Measurements from ENCODE around the gene CEMIP. TPM values are rescaled to one million over a fixed set of nuclear protein-coding genes. Genes with fewer than 3 reads are reported as not detected.
A peak's percentile ranks its signal among the peaks of the same experiment; 100 is the strongest.

The CEMIP gene, protein sequence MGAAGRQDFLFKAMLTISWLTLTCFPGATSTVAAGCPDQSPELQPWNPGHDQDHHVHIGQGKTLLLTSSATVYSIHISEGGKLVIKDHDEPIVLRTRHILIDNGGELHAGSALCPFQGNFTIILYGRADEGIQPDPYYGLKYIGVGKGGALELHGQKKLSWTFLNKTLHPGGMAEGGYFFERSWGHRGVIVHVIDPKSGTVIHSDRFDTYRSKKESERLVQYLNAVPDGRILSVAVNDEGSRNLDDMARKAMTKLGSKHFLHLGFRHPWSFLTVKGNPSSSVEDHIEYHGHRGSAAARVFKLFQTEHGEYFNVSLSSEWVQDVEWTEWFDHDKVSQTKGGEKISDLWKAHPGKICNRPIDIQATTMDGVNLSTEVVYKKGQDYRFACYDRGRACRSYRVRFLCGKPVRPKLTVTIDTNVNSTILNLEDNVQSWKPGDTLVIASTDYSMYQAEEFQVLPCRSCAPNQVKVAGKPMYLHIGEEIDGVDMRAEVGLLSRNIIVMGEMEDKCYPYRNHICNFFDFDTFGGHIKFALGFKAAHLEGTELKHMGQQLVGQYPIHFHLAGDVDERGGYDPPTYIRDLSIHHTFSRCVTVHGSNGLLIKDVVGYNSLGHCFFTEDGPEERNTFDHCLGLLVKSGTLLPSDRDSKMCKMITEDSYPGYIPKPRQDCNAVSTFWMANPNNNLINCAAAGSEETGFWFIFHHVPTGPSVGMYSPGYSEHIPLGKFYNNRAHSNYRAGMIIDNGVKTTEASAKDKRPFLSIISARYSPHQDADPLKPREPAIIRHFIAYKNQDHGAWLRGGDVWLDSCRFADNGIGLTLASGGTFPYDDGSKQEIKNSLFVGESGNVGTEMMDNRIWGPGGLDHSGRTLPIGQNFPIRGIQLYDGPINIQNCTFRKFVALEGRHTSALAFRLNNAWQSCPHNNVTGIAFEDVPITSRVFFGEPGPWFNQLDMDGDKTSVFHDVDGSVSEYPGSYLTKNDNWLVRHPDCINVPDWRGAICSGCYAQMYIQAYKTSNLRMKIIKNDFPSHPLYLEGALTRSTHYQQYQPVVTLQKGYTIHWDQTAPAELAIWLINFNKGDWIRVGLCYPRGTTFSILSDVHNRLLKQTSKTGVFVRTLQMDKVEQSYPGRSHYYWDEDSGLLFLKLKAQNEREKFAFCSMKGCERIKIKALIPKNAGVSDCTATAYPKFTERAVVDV (N-terminal part only)
- polyA plus RNA-seq: under 1 TPM in 1 of 3 donors, not detected in 2; 0.08 TPM

- Mint-ChIP-seq H3K4me3 (peak within 1 kb of the TSS in 3 of 5 donors; percentile 2 to 63 (median 33)), H3K27me3 (ENCODE audit: low read depth in 3 of 3) (peaks cover 8 to 17% (median 10%) of the 10 kb centered on the region in 3 donors), H3K9me3 (no peaks in the 10 kb centered on the region), H3K4me1 (peaks cover 0 to 1% of the 10 kb centered on the region in 2 donors), H3K27ac (no peak within 1 kb of the TSS), H3K36me3 (no peaks in the 10 kb centered on the region)
- peak; percentile 9 to 29 (median 10) for DNase-seq
Observed at GRCh38 chr15:80778964-80779657, at the start of gene CEMIP. Gene CEMIP (plus strand): TSS chr15:80779370. CDS start chr15:80873880, 94,510 bp downstream.

DNA sequence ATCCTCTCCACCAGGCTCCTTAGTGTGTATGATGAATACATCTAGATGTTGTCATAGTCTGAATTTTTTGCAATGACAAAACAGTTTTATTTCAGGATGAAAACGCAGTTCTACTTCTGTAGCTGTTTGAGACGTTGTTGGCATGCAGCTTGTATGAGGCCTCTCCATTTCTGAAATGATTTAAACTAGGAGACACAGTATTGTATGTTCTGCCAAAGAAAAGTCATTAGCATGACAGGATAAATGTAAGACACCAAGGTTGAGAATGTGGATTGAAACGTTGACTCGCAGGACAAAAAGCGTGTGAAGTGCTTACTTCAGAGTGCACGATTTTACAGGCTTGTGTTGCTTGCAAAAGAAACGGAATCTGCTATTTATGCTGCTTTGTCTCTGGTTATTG is 48.8 kb upstream of the CEMIP start:
- H3K36me3 Mint-ChIP-seq: peaks cover 0 to 4% (median 3%) of the 10 kb centered on the region in 3 donors
- no peak overlapping the region for H3K4me3 Mint-ChIP-seq
- H3K27me3 Mint-ChIP-seq (ENCODE audit: low read depth in 3 of 3): no peaks in the 10 kb centered on the region
- no peaks in the 10 kb centered on the region for H3K4me1 Mint-ChIP-seq
- no peaks in the 10 kb centered on the region for H3K9me3 Mint-ChIP-seq
- DNase-seq: no peak
- no peak overlapping the region for H3K27ac Mint-ChIP-seq

- H3K4me3 Mint-ChIP-seq: no peak overlapping the region
- no peaks in the 10 kb centered on the region for H3K9me3 Mint-ChIP-seq
- no peak for DNase-seq
- H3K36me3 Mint-ChIP-seq: peaks cover 0 to 6% (median 4%) of the 10 kb centered on the region in 3 donors
- no peaks in the 10 kb centered on the region for H3K4me1 Mint-ChIP-seq
- no peak overlapping the region for H3K27ac Mint-ChIP-seq
- peaks cover 0 to 2% (median 0%) of the 10 kb centered on the region in 3 donors for H3K27me3 Mint-ChIP-seq (ENCODE audit: low read depth in 3 of 3)
Observed at GRCh38 chr15:80730926-80731325, 48.2 kb upstream of the CEMIP start.

GRCh38 chr15:80732167-80732566 is 47.0 kb upstream of the CEMIP start:
- Mint-ChIP-seq H3K4me1 (no peaks in the 10 kb centered on the region), H3K27ac (no peak overlapping the region), H3K36me3 (peaks cover 0 to 4% (median 0%) of the 10 kb centered on the region in 3 donors), H3K27me3 (ENCODE audit: low read depth in 3 of 3) (peaks cover 0 to 3% (median 2%) of the 10 kb centered on the region in 3 donors), H3K4me3 (no peak overlapping the region), H3K9me3 (no peaks in the 10 kb centered on the region)
- DNase-seq: no peak

GRCh38 chr15:80732818-80733217 is 46.4 kb upstream of the CEMIP start:
- Mint-ChIP-seq H3K27ac (no peak overlapping the region), H3K9me3 (no peaks in the 10 kb centered on the region), H3K27me3 (ENCODE audit: low read depth in 3 of 3) (peaks cover 0 to 5% (median 2%) of the 10 kb centered on the region in 3 donors), H3K4me3 (no peak overlapping the region), H3K36me3 (peaks cover 0 to 4% (median 0%) of the 10 kb centered on the region in 3 donors), H3K4me1 (no peaks in the 10 kb centered on the region)
- no peak for DNase-seq

DNA sequence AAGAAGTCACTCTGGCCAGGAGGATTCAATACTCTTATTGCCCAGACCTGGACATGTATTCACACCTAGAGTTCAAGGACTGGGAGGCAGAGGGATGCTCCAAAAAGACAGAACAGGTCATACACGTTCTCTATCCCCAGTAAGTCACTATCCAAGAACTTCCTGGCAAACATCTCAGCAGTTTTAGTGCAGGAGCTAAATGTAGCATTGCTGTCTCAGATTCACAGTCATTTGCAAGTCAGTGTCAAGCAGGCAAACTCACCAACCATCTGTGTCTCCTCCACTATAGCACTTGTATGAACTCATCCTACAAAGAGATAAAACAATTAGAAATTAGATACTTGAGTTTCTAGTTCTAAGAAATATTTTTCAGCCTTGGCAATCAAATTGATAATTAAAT is 45.7 kb upstream of the CEMIP start:
- no peaks in the 10 kb centered on the region for H3K4me1 Mint-ChIP-seq
- H3K36me3 Mint-ChIP-seq: peaks cover 0 to 4% (median 0%) of the 10 kb centered on the region in 3 donors
- H3K27me3 Mint-ChIP-seq (ENCODE audit: low read depth in 3 of 3): peaks cover 0 to 5% (median 2%) of the 10 kb centered on the region in 3 donors
- H3K9me3 Mint-ChIP-seq: no peaks in the 10 kb centered on the region
- no peak for DNase-seq
- H3K4me3 Mint-ChIP-seq: no peak overlapping the region
- no peak overlapping the region for H3K27ac Mint-ChIP-seq

DNA sequence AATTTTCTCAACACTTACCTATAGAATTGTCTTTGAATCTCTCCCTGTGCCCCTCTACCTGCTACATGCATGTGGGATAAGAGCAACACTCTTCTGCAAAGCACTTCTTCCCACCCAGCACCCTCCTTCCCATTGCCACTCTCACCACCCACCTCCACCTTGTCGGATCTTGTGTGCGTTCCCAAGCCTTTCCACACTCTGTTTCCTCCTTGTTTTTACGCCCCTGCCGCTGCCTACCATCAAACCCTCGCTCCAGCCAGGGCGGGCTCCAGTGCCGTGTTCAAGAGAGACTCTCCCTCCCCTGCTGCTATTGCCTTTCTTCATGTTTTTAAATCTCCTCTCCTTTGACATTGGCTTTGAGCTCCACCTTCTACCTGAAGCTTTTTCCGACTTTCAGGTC is 43.8 kb upstream of the CEMIP start:
- H3K27ac Mint-ChIP-seq: peak overlapping the region in 2 of 6 donors; percentile 31 to 53
- H3K4me3 Mint-ChIP-seq: no peak overlapping the region
- no peaks in the 10 kb centered on the region for H3K4me1 Mint-ChIP-seq
- no peak for DNase-seq
- no peaks in the 10 kb centered on the region for H3K9me3 Mint-ChIP-seq
- peaks cover 0 to 5% (median 2%) of the 10 kb centered on the region in 3 donors for H3K27me3 Mint-ChIP-seq (ENCODE audit: low read depth in 3 of 3)
- peaks cover 0 to 4% (median 4%) of the 10 kb centered on the region in 3 donors for H3K36me3 Mint-ChIP-seq

GRCh38 chr15:80736560-80736959 is 42.6 kb upstream of the CEMIP start:
- H3K9me3 Mint-ChIP-seq: no peaks in the 10 kb centered on the region
- no peaks in the 10 kb centered on the region for H3K4me1 Mint-ChIP-seq
- peaks cover 0 to 5% (median 2%) of the 10 kb centered on the region in 3 donors for H3K27me3 Mint-ChIP-seq (ENCODE audit: low read depth in 3 of 3)
- H3K36me3 Mint-ChIP-seq: peaks cover 0 to 4% (median 4%) of the 10 kb centered on the region in 3 donors
- no peak for DNase-seq
- no peak overlapping the region for H3K4me3 Mint-ChIP-seq
- no peak overlapping the region for H3K27ac Mint-ChIP-seq

DNA sequence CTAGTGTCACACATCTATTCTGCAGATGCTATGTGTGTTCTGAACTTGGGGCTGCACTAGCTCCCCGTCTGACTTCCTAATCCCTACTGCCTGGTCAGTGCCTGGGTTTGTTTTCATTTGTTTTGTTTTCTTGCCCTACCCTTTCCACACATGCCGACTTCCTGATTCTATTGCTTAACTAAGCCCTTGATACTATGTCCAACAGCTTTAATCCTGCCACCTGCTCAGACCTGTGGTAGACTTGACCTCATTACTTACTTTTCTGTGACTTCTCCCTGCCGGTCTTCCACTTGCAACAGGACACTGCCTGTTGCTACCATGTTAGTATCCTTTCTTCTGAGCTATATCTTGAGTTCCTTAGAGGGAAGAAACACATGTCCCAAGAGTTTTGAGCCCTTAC is 39.3 kb upstream of the CEMIP start:
- H3K27ac Mint-ChIP-seq: no peak overlapping the region
- no peak for DNase-seq
- peaks cover 0 to 4% (median 4%) of the 10 kb centered on the region in 3 donors for H3K36me3 Mint-ChIP-seq
- no peaks in the 10 kb centered on the region for H3K9me3 Mint-ChIP-seq
- H3K27me3 Mint-ChIP-seq (ENCODE audit: low read depth in 3 of 3): peaks cover 0 to 5% (median 2%) of the 10 kb centered on the region in 3 donors
- H3K4me3 Mint-ChIP-seq: no peak overlapping the region
- no peaks in the 10 kb centered on the region for H3K4me1 Mint-ChIP-seq

DNA sequence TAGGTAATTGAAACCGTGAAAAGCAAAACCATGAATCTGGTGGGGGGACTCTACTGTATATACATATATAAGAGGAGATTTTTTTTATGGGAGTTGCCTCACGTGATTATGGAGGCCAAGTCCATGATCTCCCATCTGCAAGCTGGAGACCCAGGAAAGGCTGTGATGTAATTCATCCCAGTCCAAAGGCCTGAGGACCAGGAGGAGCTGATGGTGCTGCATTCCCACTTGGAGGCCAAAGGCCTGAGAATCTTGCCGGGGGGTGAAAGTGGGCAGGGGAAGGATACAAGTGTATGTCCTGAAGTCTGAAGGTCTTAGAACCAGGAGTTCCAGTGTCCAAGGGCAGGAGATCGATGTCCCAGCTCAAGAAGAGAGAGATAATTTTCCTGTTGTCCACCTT is 37.1 kb upstream of the CEMIP start:
- peak overlapping the region in 1 of 6 donors; percentile 8 for H3K27ac Mint-ChIP-seq
- H3K36me3 Mint-ChIP-seq: peaks cover 0 to 8% (median 4%) of the 10 kb centered on the region in 3 donors
- H3K27me3 Mint-ChIP-seq (ENCODE audit: low read depth in 3 of 3): peaks cover 0 to 3% (median 2%) of the 10 kb centered on the region in 3 donors
- H3K4me3 Mint-ChIP-seq: no peak overlapping the region
- no peak for DNase-seq
- no peaks in the 10 kb centered on the region for H3K4me1 Mint-ChIP-seq
- peaks cover 0 to 4% (median 0%) of the 10 kb centered on the region in 6 donors for H3K9me3 Mint-ChIP-seq

- Mint-ChIP-seq H3K27ac (no peak overlapping the region), H3K4me1 (no peaks in the 10 kb centered on the region), H3K9me3 (peaks cover 0 to 4% (median 0%) of the 10 kb centered on the region in 6 donors)
Observed at GRCh38 chr15:80743189-80743833, 35.9 kb upstream of the CEMIP start.

DNA sequence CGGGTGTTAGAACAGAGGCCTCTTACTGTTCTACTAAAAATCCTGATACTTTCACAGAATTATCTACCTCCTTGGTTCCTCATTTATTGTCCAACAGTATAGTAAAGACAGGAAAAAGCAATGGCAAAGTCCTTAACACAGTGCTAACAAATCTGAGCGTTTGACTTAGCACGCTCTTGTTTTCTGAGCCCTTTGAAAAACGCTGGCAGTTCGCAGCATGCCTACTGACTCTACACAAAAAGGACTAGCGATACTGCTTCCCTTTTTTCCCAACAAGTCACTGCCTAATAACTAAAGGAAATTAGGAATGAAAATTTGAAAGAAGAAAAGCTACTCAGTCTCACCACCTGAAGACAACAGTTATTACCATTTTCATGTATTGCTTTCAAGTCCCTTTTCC is 34.8 kb upstream of the CEMIP start:
- H3K27me3 Mint-ChIP-seq (ENCODE audit: low read depth in 3 of 3): peaks cover 0 to 2% (median 2%) of the 10 kb centered on the region in 3 donors
- peaks cover 3 to 14% (median 4%) of the 10 kb centered on the region in 3 donors for H3K36me3 Mint-ChIP-seq
- no peaks in the 10 kb centered on the region for H3K4me1 Mint-ChIP-seq
- DNase-seq: no peak
- H3K27ac Mint-ChIP-seq: no peak overlapping the region
- H3K9me3 Mint-ChIP-seq: peaks cover 0 to 4% (median 0%) of the 10 kb centered on the region in 6 donors
- no peak overlapping the region for H3K4me3 Mint-ChIP-seq

More at GRCh38 chr15:80743189-80743833, 35.9 kb upstream of the CEMIP start:
- no peak overlapping the region for H3K4me3 Mint-ChIP-seq
- H3K27me3 Mint-ChIP-seq (ENCODE audit: low read depth in 3 of 3): peaks cover 0 to 2% (median 2%) of the 10 kb centered on the region in 3 donors
- no peak for DNase-seq
- peaks cover 3 to 12% (median 4%) of the 10 kb centered on the region in 3 donors for H3K36me3 Mint-ChIP-seq

All from immature natural killer cell (primary cell).